HG03432 (cell line): Measurements from ENCODE around the gene CPZ.
"Not testable (repeated sequence)": the region's sequence is repeated elsewhere in the genome, so short reads cannot be mapped to it uniquely, and the experiment has no call there.

Experiments
- ATAC-seq: cut with Tn5 transposase; IDR thresholded peaks from one replicate; pipeline ENCODE4 v1.9.1; 2021; ENCODE audit warnings: mild to moderate bottlenecking, moderate library complexity; ENCODE audit not compliant: unreplicated experiment

The CPZ gene

DNA sequence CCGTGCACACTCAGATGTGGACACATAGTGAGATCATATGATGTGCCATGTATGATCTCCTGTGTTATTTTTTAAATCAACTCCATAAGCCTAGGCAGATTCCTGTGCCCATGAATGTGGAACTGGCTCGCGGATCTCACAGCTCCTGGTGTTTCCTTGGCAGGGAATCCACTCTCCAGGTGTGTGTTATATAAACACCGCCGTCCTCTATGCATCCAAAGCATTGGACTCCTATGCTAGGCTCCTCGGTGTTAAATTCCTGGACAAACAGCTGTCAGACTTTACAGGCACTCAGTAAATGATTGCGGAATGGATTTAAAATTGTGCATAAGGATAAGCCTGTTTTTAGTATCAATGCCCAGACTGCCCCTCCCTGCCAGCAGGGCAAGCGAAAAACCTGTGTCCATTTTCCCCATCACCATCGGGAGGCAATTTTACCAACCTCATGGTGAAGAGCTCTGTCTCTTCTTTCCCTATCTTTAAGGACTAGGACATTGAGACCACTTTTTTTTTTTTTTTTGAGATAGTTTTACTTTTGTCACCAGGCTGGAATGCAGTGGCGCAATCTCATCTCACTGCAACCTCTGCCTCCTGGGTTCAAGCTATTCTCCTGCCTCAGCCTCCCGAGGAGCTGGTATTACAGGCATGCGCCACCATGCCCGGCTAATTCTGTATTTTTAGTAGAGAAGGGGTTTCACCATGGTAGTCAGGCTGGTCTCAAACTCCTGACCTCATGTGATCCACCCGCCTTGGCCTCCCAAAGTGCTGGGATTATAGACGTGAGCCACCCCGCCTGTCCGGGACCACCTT, 36.0 kb upstream of the CPZ start:
- no peak for ATAC-seq

DNA sequence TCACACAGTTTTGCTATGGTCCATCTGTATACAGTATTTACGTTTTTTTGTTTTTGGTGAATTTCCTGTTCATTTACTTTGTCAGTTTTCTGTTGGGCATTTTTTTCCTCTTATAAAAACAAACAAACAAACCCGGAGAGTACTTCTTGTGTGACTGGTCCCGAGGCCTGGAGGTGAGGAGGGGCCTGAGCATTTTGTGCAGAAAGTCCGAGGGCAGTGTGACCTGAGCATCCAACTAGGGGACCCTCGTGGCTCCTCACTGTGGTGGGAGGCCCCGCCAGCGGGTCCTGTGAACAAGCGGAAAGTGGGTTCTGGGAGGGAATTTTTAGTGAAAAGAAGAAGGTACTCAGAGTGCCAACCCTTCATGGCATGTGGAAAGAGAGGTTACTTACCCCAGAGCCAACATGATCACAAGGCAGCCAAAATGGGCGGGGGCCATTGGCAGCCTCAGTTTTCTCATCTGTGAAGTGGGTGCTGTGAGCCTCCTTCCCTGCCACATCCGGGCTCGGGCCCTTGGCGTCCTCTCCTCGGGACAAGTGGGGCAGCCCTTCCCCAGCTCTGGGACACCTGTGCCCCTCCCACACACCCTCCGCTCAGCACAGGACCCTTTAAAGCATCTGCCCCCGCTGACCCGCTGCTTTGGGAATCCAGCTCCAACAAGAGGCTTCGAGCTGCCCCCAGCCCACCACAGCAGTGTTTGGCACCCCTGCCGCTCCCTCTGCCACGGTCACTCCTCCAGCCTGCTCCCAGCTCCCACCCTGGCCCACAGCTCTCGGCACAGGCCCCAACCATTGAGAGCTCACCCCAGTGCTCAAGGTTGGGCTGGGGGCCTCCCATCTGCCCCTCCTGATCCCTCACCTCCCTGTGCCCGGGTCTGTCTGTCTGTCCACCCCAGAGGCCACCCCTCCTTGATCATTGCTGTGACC, 35.2 kb upstream of the CPZ start:
- ATAC-seq: no peak

DNA sequence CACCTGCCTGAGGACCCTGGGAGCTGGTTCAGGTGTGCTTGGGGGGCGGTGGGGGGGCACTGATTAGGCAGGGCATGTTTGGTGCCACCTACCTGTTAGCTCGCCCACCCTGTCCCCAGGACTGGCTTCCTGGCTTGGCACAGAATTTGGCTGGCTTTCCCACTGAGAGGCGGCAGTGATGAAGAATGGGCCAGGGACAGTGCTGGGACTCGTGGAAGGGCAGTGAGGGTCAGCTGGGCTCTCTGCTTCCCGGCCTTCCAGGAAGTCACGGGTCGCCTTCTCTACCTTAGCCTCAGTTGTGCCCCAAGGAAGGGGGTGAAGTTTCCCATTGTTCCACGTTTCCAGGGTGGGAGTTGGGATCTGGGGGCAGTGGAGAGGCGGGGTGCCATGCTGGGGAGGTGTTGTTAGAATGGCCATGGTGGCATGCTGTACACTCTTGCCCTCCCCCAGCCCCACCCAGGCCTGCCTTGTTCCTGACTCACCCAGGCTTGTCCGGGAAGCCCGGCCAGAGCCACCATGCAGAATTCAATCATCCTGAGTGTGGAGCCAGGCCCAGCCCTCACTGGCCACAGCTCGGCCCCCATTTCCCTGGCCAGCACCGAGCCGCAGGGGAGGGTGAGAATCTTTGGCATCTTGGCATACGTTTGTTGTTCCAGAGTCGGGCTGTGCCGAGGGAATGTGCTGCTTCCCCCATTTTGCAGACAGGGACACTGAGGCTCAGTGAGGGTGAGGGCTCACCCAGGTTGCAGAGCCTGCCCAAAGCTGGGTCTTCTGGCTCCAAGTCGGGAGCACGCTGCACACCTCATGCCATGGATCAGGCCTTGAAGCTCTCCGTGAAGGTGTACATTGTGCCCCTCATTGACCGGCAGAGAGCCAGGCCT, 34.2 kb upstream of the CPZ start:
- no peak for ATAC-seq

GRCh38 chr4:8559011-8559410, 33.6 kb upstream of the CPZ start:
- ATAC-seq: no peak

DNA sequence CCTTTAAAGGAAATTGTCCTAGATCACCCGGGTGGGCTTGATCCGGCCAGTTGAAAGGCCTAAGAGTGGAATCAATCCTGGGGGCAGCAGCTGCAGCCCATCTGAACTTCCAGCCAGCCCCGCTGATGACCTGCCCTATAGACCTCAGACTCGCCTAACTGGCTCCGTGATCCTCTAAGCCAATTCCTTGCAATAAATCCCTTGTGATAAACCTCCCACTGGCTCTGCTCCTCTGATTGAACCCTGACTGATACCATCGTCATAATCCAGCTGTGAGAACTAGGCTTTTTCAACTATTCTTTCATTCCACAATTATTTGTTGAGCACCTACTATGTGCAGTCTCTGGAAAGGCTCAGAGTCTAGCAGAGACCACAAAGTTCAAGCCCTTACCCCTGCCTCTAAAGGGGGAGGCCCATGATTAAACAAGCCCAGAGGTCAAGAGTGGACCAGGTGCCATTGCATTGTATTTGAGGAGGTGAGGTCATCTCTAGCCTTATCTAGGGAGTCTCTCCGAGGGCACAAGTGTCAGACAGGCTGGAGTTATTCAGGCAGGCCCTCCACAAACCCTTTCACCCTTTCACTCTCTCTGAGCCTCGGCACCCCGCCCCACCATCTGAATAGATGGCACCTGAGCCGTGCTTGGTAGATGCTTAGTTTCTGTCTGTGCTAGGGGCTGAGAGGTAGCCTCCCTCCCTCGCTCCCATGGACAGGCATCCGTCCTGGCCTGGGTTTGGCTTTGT, 32.9 kb upstream of the CPZ start:
- ATAC-seq: no peak

- ATAC-seq: no peak
These were observed 32.1 kb upstream of the CPZ start for GRCh38 chr4:8560265-8561047.

GRCh38 chr4:8564595-8564994, 28.0 kb upstream of the CPZ start:
- no peak for ATAC-seq

GRCh38 chr4:8568068-8568668, 24.4 kb upstream of the CPZ start:
- no peak for ATAC-seq

DNA sequence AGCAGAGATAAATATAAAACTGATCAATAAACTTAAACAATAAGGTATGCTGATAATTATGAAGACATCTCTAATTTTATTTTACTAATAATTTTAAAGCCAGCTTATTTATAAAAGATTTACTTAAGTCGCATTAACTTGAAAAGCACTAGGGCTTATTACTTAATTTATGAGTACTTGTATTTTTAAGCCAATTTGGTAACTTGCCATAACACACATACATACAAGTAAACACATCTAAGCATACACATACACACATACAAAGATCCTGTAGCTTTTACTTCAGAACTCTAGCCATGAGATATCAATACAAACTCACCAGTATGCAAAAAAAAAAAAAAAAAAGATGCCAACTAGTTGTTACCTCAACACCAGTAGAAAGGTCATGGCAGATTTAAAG, 22.4 kb upstream of the CPZ start:
- no peak for ATAC-seq

GRCh38 chr4:8571702-8572685, 20.6 kb upstream of the CPZ start:
- no peak for ATAC-seq

DNA sequence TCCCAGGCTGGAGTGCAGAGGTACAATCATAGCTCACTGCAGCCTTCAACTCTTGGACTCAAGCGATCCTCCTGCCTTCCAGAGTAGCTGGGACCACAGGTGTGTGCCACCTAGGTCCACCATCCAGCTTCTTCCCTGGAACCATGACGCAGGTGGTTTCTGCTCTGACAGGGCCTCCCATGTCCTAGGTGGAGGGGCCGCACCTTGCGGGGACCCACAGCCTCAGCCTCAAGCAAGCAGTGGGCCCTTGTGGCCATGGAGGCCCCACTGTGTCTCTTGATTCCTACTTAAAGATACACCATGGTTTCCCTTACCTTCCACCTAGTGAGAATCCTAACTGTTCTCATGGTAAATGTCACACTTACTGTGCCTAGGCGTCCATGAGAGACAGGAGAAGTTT, 19.3 kb upstream of the CPZ start:
- ATAC-seq: no peak

GRCh38 chr4:8574796-8575370, 17.7 kb upstream of the CPZ start:
- ATAC-seq: no peak

DNA sequence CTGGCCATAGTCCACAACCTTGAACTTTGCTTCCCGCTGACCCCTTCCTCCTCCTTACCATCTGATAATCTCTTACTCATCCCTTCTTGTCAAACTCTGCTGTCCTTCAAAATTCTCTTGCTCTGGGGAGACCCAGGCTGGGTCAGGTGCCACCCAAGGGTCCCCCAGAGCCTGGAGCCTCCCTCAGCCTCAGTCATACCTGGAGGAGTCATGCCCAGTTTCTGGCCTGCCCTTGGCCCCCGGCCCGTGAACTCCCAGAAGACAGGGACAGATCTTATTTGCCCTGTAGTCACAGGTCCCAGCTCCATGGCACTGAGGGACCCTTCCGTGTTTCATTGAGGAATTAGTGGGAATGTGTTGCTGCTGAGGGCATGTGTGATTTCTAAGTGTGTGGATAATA, 17.1 kb upstream of the CPZ start:
- no peak for ATAC-seq

- not testable (repeated sequence) for ATAC-seq
These were observed 16.0 kb upstream of the CPZ start for GRCh38 chr4:8576591-8576990.

DNA sequence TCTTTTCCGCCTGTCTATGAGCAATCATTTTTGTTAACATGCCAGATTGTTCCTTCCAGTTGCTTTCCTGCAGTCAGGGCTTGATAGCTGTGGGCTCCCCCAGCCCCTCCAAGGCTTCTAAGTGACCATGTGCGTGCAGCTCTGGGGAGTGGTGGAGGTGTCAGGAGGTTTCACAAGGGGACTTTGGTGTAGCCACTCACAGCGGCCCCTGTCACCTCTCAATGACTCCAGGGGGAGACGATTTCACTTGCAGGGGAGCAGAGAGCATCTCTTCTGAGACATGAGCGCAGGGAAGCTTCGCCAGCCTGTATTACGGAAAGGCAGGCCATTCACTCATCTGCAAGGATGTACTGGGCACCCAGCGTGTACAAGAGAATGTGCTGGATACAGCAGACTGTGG, 15.5 kb upstream of the CPZ start:
- no peak for ATAC-seq

- ATAC-seq: no peak
These were observed 14.6 kb upstream of the CPZ start for GRCh38 chr4:8577972-8578371.

DNA sequence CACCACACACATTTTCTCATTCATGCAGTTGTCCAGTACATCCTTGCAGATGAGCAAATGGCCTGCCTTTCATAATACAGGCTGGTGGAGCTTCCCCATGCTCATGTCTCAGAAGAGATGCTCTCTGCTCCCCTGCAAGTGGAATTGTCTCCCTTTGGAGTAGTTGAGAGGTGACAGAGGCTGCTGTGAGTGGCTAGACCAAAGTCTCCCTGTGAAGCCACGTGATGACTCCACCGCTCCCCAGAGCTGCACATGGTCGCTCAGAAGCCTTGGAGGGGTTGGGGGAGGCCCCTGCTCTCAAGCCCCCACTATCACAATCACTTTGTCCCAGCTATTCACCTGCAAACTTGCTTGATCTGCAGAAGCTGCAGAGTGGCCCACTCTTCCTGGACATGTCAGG, 13.8 kb upstream of the CPZ start:
- ATAC-seq: no peak
